ENCODE measurements around the gene IBA57.
"Not testable (repeated sequence)": the region's sequence is repeated elsewhere in the genome, so short reads cannot be mapped to it uniquely, and the experiment has no call there.

The IBA57 gene

DNA sequence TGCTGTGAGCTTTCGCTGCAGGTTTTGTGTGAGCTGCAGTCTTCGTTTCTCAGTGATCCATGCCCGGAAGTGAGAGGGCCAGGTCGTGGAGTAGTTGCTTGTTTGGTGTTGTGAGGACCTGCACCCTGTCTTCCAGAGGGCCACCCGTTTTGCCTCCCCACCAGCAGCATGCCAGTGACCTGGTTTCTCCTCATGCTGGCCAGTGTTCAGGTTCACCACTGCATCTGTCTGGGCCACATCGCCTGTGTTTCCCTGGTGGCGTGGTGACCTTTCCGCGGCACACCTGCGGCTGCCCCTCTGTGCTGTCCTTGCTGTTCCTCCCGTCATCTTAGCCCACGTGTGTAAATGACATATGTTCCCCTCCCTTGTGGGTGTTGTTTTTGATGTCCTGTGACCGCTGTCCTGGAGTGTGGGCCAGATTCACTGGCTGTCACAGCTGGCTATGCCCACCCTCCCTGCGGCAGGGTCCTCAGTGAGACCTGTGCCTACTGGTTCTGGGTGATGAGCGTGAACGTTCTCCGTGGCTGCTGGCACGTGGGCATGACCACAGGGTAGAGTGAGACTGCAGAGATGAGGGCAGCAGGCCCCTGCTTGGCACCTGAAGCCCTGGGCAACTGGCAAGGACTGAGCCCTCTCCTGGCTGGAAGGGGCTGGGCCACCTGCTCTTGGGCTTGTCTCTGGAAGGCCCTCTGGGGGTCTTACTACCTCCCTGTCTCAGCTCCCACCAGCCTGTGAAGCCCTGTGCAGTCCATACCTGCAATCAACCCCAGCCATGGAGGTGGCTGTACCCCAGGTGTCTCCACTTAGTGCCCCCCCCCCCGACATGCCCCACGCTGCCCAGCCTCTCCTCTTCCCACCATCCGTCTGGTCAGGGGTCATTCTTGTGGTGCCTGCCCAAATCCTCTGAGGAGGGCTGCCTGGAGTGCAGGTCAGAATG, 7.3 kb downstream of the IBA57 start:
- no peak for DNase-seq (ENCODE audit: low spot score)

DNA sequence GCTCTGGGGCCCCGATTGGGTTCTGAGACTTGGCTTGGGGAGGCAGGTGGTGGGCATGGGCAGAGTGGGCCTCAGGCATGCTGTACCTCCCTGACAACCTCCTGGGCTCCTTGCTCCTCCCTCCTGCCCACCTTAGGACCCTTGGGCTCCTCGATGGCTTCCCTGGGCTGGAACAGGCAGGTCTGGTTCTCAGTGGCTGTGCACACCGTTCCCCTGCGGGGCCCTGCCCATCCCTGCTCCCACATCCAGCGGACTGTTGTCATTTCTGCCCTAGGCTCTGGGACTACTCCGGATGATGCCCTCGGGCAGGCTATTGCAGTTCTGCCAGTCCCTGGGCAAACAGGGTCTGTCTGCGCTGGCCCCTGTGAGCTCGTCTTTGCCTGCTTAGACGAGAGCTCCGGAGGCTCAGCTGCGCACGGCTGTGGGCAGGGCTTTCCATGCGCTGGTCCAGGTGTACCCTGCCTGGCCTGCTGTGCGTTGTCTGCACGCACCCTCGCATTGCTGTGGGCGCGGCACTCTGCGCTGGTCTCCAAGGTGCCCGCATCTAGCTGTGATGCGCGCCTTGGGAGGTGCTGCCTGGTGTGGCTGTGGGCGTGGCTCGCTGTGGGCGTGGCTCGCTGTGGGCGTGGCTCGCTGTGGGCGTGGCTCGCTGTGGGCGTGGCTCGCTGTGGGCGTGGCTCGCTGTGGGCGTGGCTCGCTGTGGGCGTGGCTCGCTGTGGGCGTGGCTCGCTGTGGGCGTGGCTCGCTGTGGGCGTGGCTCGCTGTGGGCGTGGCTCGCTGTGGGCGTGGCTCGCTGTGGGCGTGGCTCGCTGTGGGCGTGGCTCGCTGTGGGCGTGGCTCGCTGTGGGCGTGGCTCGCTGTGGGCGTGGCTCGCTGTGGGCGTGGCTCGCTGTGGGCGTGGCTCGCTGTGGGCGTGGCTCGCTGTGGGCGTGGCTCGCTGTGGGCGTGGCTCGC, 8.2 kb downstream of the IBA57 start:
- DNase-seq (ENCODE audit: low spot score), result not testable (repeated sequence)

GRCh38 chr1:228174482-228175315, 9.1 kb downstream of the IBA57 start:
- DNase-seq (ENCODE audit: low spot score), result no peak

DNA sequence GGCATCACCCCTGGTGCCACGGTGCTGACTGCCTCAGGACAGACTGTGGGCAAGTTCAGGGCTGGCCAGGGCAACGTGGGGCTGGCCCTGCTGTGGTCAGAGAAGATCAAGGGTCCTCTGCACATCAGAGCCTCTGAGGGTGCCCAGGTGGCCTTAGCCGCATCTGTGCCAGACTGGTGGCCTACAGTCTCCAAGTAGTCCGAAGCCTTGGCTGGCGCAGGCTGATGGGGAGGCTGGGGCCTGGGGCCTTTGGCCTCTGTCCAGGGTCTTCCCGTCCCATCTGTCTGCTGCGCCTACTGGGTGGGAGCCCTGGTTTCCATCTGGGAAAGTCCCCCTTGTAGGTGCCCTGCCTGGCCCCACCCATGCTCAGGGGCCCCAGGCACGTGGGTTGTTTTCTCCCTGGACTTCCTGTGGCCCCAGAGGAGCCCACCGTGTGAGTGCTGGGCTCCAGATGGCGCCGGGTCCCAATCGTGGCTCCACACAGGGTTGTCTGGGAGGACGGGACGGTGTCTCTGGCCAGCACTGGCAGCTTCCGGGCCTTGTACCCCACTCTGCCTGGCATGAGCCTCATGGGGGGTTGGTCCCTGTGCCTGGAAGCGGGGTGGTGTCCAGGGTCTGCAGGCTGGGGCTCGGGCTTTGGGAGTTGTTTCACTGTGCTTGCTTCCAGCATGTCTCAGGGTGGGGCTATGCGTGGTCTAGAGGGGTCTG, 9.9 kb downstream of the IBA57 start:
- no peak for DNase-seq (ENCODE audit: low spot score)

DNA sequence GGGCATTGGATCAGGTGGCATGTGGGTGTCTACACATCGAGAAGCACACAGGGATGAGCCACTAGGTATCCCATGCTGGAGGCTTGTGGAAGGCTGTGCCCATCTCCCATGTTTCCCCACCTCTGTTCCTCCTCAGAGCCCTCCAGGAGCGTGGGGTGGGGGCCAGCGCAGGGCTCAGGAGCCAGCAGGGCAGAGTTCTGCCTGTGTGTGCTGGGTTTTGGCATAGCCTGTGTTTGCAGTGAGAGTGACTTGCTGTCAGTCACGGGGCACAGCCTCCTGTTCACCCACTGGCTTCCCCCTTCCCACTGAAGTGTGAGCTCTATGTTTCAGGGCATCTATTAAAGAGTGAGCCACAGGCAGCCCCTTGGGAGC, 10.4 kb downstream of the IBA57 start:
- no peak for DNase-seq (ENCODE audit: low spot score)

GRCh38 chr1:228176461-228177182, 11.0 kb downstream of the IBA57 start:
- no peak for DNase-seq (ENCODE audit: low spot score)

- DNase-seq (ENCODE audit: low spot score), result no peak
These were observed 11.5 kb downstream of the IBA57 start for GRCh38 chr1:228177183-228177475.

- no peak for DNase-seq (ENCODE audit: low spot score)
These were observed 12.4 kb downstream of the IBA57 start for GRCh38 chr1:228177721-228178710.

GRCh38 chr1:228178737-228179684, 13.4 kb downstream of the IBA57 start:
- DNase-seq (ENCODE audit: low spot score), result no peak

- no peak for DNase-seq (ENCODE audit: low spot score)
These were observed 14.8 kb downstream of the IBA57 start for GRCh38 chr1:228180271-228180958.

- no peak for DNase-seq (ENCODE audit: low spot score)
These were observed 15.5 kb downstream of the IBA57 start for GRCh38 chr1:228180959-228181644.

- DNase-seq (ENCODE audit: low spot score), result no peak
These were observed 16.0 kb downstream of the IBA57 start for GRCh38 chr1:228181645-228182034.

- no peak for DNase-seq (ENCODE audit: low spot score)
These were observed 16.9 kb downstream of the IBA57 start for GRCh38 chr1:228182296-228183030.

DNA sequence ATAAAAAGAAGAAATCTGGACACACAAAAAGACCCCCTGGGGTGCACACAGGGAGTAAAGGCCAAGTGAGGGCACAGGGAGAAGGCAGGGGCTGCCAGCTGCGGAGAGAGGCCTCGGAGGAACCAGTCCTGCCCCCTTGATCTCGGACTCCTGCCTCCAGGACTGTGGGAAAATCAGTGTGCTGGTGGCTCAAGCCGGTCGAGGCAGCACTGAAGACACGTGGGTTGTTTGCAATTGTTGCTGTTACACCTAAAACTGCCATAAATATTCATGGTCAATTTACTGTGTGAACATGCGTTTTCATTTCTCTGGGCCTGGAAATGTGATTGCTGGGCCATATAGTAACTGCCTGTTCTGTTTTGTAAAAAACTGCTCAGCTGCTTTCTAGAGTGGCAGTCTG, 18.5 kb downstream of the IBA57 start:
- no peak for DNase-seq (ENCODE audit: low spot score)

GRCh38 chr1:228185641-228185965, 20.0 kb downstream of the IBA57 start:
- peak; percentile 63 for DNase-seq (ENCODE audit: low spot score)

DNA sequence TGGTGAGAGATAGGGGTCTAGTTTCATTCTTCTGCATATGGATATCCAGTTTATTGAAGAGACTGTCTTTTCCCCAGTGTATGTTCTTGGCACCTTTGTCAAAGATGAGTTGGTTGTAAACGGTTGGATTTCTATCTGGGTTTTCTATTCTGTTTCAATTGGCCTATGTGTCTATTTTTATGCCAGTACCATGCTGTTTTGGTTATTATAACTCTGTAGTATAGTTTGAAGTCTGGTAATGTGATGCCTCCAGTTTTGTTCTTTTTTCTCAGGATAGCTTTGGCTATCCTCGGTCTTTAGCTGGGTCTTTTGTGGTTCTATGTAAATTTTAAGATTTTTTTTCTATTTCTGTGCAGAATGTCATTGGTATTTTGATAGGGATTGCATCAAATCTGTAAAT, 22.6 kb downstream of the IBA57 start:
- DNase-seq (ENCODE audit: low spot score), result not testable (repeated sequence)

- DNase-seq (ENCODE audit: low spot score), result no peak
These were observed 24.6 kb downstream of the IBA57 start for GRCh38 chr1:228190182-228190581.
